Measurements from ENCODE around the gene MFAP2.

DNA sequence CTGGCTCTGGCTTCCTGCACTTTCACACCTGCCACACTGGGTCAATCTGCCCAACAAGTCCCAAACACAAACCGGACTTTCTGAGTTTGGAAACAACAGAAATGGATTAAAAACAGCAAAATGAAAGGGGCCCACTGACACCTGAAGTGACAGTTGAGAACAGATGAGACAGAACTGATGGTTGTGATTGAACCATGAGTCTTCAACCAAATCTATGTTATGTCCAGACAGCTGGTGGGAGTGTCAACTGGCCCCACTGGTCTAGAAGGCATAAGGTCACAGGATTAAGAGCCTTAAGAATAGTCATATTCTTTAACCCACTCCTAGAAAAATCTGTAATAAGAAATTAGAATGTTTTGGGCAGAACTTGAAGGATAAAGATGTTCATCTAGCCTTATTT lies 44.3 kb upstream of the MFAP2 start:
- TF ChIP-seq, protein P1, sequence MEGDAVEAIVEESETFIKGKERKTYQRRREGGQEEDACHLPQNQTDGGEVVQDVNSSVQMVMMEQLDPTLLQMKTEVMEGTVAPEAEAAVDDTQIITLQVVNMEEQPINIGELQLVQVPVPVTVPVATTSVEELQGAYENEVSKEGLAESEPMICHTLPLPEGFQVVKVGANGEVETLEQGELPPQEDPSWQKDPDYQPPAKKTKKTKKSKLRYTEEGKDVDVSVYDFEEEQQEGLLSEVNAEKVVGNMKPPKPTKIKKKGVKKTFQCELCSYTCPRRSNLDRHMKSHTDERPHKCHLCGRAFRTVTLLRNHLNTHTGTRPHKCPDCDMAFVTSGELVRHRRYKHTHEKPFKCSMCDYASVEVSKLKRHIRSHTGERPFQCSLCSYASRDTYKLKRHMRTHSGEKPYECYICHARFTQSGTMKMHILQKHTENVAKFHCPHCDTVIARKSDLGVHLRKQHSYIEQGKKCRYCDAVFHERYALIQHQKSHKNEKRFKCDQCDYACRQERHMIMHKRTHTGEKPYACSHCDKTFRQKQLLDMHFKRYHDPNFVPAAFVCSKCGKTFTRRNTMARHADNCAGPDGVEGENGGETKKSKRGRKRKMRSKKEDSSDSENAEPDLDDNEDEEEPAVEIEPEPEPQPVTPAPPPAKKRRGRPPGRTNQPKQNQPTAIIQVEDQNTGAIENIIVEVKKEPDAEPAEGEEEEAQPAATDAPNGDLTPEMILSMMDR (IDR thresholded peaks at IDR 0.05), result no peak
- TF ChIP-seq POLR2A (IDR thresholded peaks at IDR 0.05), result no peak

All from ovary (tissue), 3 donors.